Measurements from ENCODE around the gene RAC2.

RAC2 gene

GRCh38 chr22:37185646-37186227, 58.3 kb downstream of the RAC2 start:
- DNase-seq, result no peak

DNA sequence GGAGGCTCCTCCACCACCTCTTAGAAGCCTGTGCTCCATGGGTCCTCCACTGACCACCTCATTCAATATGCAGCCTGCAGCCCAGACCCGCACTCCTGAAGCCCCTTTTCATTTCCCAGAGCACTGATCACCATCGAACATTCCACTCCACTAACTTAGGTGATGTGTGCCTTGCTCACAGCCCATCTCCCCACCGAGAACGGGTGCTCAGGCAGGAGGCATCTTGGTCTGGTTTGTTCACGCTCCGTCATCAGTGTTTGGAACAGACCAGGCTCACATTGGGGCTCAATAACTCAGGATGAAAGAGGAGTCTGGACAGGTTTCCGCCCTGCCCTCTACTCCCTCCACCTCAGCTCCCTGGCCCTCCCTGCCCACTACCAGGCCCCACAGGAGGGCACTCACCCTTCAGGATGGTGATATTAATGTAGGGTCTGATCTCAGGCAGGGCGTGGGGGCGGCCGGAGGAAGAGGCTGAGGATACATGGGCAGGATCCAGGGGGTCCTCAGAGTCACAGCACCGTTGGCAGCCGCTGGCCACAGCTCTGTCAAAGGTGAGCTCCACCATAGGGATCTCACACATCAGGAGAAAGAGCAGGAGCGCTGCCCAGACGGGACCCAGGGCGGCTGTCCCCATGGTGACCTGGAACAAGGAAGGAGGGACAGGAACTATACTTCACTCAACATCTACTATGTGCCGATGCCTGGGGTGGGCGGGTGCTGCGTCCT, 59.1 kb downstream of the RAC2 start:
- no peak for DNase-seq

DNA sequence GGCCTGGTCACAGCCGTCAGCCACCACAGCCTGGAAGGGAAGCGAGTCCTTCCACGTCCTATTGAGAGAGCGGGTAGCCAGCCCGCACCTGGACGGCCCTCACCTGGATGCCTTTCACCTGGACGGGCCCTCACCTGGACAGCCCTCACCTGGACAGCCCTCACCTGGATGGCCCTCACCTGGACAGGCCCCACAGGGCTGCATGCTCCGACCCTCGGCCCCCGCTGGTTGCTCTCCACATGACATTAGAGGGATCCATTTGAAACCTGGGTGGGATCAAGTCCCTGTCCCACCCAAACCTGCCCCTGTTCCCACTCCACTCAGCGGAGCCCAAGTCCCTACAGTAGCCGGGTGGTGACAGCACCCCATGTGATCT, 59.7 kb downstream of the RAC2 start:
- no peak for DNase-seq

DNA sequence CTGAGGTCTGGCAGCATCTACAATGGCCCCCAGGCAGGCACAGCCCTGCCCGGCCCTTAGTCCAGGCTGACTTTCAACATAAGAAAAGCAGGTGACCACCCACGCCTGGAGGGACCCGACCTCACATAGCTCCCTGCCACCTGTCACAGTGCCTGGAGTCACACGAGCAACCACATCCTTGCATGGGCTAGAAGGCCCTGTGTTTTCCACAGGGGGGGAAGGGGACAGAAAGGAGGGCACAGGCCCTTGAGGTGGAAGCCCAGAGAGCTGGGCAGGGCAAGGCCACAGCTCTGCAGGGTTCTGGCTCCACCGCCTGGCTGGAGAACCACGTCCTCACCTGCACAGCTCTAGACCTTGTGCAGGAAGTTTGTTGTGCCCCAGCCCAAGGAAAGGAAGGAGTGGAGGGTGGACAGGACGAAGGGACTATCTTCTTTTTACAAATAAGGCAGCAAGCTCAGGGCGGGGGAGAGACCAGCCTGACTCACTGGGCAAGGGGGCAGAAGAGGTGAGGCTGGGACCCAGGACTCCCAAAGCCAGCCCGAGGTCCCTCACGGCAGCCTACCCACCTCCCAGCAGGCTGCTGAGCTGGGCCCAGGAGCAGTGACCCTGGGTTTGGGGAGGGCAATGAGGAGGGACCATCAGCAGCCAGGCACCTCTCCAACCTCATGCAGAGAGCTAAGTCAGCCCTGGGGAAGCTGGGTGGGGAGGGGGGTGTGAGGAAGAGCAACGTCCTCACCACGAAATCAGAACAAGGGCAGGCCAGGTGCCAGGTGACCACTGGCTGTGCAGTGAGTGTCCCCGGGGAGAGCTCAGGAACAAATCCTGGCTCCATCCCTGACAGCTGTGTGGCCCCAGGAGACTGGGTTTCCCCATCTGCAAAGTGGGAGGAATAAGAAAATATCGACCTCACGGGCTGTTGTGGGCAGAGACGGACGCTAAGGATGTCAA, 60.4 kb downstream of the RAC2 start:
- no peak for DNase-seq

DNA sequence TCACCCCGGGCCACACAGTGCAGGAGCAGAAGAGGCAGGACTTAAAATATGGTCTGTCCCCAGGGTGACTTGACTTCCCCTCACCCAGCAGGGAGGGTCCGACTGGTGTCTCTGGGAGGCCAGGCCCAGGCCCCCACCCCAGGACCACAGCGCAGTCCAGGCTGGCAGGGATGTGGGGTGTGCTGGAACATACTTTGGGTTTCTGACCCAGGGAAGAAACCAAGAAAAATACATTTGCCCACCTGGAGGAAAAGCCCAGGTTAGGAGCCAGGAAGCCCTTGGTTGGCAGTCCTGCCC, 61.2 kb downstream of the RAC2 start:
- DNase-seq, result no peak

DNA sequence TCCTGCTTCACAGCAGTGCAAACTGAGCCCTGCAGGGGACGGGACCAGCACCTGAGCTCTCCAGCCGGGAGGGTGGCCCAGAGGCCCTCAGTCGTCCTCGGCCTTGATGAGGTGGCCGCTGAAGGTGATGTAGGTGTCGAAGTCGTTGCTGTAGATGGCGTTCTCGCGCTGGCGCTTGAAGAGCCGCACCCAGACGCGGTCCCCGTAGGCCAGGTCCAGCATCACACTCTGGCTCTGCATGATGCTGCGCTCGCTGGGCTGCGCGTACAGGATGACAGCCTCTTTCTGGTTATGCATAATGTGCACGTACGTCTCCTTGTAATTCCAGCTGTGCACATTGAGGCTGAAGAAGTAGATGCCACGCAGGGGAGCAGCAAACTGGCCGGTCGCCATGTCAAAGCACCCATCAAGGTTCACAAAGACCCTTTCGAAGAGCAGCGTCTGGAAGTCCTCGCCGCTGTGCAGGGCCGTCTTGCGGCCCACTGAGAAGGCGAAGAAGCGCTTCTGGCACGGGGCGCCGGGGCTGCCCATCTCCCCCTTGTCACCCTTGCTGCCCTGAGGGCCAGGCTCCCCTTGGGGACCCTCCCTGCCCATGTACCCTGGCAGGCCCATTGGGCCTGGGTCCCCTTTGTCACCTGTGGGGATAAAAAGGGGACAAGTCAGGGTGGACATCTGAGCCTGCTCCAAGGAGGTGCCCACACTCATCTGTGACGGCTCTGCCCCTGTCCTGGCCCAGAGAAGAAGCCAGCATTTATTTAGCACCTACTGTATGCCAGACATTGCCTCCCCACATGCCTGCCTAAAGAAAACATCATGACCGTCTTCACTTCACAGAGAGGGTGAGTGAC, 61.7 kb downstream of the RAC2 start:
- no peak for DNase-seq

DNA sequence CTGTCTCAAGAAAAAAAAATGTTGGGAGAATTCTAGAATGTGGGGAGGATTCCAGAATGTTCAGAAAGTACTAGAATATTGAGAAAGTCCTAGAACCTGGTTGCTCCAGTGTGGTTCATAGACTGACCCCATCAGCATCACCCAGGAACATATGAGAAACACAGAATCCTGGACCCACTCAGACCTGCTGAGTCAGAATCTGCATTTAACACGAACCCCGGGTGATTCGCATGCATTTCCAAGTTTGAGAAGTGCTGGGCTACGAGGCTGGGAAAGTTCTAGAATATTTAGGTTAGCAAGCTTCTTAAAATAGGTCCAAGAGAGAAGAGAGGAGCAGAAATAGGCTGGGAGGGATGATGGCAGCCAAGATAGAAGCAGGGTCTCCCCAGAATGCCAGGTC, 62.4 kb downstream of the RAC2 start:
- no peak for DNase-seq

DNA sequence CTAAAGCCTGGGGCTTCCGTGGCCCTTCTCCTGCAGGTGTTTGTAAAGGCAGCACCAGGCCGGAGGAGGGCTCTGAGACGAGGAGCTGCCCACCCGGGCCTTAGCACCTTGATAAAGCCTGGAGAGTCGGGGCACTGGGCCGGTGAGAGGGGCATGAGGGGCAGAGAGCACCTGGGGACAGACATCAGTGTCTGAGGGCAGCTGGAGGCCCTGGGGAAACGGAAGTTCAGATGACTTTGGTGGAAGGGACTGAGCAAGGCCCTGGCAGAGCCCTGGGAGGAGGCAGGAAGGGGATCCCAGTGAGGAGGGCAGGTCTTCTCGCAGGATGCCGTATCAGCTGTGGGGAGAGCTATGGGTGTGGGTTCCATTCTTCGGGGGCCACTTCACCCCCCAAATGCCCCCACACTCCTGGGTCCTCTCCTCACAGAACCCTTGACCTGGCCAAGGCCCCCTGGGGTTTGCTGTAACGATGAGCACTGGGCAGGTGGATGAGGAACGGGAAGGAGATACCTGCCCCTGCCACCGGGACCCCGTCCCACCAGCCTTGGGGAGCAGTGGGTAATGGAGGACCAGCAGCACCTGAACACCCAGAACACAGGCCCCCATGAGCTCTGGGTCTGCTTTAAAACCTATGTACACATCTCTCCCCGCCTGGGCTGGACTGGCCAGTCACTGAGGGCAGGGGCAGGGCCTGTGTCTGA, 63.4 kb downstream of the RAC2 start:
- DNase-seq, result no peak

DNA sequence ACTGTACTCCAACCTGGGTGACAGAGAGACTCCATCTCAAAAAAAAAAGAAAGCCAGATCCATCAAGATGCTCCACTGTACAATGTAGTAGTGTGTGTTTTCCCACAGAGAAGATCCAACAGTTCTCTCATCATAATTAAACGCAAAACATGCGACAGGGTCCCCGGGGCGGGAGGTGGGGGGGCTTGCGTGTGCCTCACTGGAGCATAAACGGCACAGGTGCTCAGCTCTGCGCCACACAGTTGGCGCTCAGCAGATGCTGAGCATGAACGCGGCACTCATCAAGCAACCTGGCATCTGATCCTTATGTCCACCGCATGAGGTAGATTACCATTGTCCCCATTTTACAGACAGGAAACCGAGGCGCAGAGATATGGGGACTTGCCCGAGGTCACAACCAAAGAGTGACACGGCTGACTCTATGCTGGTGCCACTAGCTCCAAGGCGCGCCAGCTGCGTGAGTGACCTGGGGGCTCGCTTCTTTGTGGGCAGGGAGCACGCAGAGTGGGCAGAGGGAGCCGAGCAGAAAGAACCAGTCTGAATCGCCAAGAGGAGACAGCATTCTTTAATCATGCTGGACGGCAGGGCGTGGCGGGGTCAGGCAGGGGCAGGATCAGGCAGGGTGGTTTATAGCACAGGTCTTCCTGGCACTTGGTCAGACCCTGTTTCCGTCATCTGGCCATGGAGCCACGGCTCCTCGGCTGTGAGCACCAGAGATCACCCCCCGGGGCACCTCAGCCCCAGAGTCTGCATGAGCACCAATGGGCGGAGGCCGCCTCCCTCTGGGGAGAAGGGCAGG, 64.2 kb downstream of the RAC2 start:
- no peak for DNase-seq

GRCh38 chr22:37179126-37179470, 65.0 kb downstream of the RAC2 start:
- no peak for DNase-seq

- no peak for DNase-seq
These were observed 65.5 kb downstream of the RAC2 start for GRCh38 chr22:37178350-37179125.

GRCh38 chr22:37177755-37178154, 66.3 kb downstream of the RAC2 start:
- DNase-seq, result no peak

DNA sequence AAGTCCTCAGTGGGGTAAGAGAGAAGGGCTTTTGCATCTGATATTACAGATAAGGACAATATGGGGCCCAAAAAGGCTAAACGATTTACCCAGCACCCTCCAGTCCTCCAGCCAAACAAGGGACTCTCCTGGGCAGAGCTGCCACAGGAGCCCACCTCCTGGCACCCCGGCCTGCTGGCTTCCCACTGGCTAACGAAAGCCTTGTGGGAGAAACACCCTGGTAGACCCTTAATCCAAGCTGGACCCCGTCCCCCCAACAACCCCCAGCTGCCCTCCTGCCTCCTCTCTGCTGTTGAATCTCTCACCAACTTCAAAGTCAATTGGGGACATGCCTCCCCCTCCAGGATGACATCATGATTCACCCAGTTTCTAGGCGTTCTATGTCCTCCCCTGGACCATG, 66.8 kb downstream of the RAC2 start:
- DNase-seq, result no peak

- peak; percentile 86 to 87 for DNase-seq
These were observed 67.5 kb downstream of the RAC2 start for GRCh38 chr22:37176464-37177061.

DNA sequence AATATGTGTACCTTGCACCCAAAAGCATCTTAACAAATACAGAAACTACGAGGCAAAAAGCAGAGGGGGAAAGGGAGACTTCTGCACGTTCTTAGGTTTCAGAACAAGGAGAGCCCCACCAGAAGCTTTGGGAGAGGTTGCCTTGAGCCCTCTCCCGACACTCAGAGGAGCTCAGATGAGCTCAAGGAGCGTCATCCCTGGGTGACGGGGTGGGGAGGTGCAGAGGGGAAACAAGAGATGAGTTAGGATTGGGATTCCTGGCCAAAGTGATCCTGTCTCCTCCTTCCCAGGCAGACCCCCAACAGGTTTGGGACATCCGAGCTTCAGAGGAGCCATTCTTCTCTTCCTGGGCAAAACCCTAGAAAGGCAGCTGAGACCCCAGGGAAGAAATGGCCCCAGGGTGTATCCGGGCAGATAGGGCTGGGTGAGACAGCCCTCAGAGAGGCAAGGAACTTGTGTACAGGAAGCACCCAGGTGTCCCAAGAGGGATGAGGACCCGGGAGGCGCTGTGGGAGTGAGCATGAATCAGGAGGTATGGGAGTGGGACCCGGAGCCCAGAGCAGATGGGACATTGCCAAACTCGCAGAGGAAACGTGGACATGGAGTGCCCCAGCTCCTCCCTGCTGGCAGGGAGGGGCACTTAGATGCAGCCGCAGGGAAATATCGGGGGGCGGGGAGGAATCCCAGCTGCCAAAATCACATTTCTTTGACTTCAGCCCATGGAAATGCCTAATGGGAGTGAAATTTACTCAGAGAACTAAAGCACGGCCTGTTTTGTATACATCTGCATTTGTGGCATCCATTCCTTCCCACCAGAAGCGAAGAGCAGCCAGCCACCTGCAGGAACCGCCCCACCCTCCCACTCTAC, 68.4 kb downstream of the RAC2 start:
- DNase-seq, result no peak

All from Kasumi-1 (cell line).